Esophagus muscularis mucosa (tissue), 3 donors: ENCODE data around the gene CERKL.

Experiments
- EP300 ChIP-seq: sonication (generic); formaldehyde crosslinking; IDR thresholded peaks from one replicate; pipeline ENCODE4 v1.6.1; 2017; ENCODE audit warnings: antibody characterized with exemption
- TF ChIP-seq, protein P1 (sequence below), 3 experiments: fragments of 200-600 bp in 2 of 3; fragments of 450-650 bp in 1 of 3; sonication (generic) in 2 of 3; IDR thresholded peaks; one replicate each; pipeline ENCODE4 v1.5.1; 2017 to 2019; ENCODE audit warnings: antibody characterized with exemption in 3 of 3, mild to moderate bottlenecking in 2 of 3, moderate library complexity in 1 of 3

DNA sequence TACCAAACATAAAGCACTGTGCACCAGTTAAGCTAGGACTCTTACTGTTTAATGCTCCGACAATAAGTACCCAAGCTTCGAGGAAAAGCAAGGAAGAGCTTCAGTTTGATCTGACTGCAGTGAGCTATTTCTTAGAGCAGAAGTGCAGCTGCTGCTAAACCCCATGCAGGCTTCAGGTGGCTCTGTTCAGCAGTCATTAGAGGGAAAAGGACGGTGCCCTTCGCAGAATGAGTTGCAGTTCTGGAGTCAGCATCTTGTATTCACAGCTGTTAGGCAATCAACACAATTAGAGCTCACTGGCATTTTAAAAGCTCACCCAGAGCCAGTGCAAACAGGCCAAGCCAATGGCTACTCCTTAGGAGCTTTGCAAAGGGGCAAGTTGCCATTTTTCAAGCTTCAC, 1.5 kb upstream of the CERKL start:
- TF ChIP-seq, protein P1, sequence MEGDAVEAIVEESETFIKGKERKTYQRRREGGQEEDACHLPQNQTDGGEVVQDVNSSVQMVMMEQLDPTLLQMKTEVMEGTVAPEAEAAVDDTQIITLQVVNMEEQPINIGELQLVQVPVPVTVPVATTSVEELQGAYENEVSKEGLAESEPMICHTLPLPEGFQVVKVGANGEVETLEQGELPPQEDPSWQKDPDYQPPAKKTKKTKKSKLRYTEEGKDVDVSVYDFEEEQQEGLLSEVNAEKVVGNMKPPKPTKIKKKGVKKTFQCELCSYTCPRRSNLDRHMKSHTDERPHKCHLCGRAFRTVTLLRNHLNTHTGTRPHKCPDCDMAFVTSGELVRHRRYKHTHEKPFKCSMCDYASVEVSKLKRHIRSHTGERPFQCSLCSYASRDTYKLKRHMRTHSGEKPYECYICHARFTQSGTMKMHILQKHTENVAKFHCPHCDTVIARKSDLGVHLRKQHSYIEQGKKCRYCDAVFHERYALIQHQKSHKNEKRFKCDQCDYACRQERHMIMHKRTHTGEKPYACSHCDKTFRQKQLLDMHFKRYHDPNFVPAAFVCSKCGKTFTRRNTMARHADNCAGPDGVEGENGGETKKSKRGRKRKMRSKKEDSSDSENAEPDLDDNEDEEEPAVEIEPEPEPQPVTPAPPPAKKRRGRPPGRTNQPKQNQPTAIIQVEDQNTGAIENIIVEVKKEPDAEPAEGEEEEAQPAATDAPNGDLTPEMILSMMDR (IDR thresholded peaks at IDR 0.05), result no peak
- TF ChIP-seq EP300, result no peak
